ENCODE measurements around the gene HECTD4.

- no peak for TF ChIP-seq CTCF (IDR thresholded peaks at IDR 0.05)
- TF ChIP-seq POLR2A (IDR thresholded peaks at IDR 0.05) = no peak
Measured at GRCh38 chr12:112346194-112346593, 36.0 kb downstream of the HECTD4 start.
